Psoas muscle (tissue), 8 donors: ENCODE data around the gene RETREG2. TPM values are rescaled to one million over a fixed set of nuclear protein-coding genes. Genes with fewer than 3 reads are reported as not detected.

Experiments used
- ATAC-seq, 4 donors: fragments of 200-7000 bp; cut with Tn5 transposase; one replicate each; pipeline ENCODE4 v1.9.1; 2020; ENCODE audit warnings: moderate library complexity in 3 of 4, mild to moderate bottlenecking in 2 of 4
- DNase-seq, 2 donors: peaks; one replicate each; pipeline ENCODE4 v3.0.0-alpha.2; 2020
- H3K27ac ChIP-seq: fragments of 200-600 bp; one replicate; pipeline ENCODE4 v1.8.0; 2022
- H3K27me3 ChIP-seq, 3 donors: fragments of 200-600 bp in 1 of 3; one replicate each; pipeline versions ENCODE4 v1.6.1 to v1.8.0; 2013 to 2022; ENCODE audit warnings: low read length in 2 of 3, mild to moderate bottlenecking in 2 of 3, moderate library complexity in 1 of 3; ENCODE audit not compliant: insufficient read depth in 3 of 3
- H3K36me3 ChIP-seq, 2 donors: fragments of 200-600 bp in 1 of 2; one replicate each; pipeline versions ENCODE4 v1.6.1 to v1.8.0; 2013 to 2022; ENCODE audit warnings: low read depth in 1 of 2, mild to moderate bottlenecking in 1 of 2, moderate library complexity in 1 of 2; ENCODE audit not compliant: insufficient read depth in 1 of 2
- H3K4me1 ChIP-seq: fragments of 200-600 bp; one replicate; pipeline ENCODE4 v1.8.0; 2022
- H3K4me3 ChIP-seq: fragments of 200-600 bp; one replicate; pipeline ENCODE4 v1.8.0; 2022; ENCODE audit warnings: mild to moderate bottlenecking
- H3K9me3 ChIP-seq: fragments of 200-600 bp; one replicate; pipeline ENCODE4 v1.8.0; 2022
- WGBS, 3 donors: extraction: QIAGEN DNeasy Blood & Tissue Kit; methylation state at CpG; one replicate each; pipeline versions ENCODE4 v1.1.6 to v1.1.7; 2013; 5-methylcytosine and 5-hydroxymethylcytosine counted together
- intact Hi-C, 2 donors: fragments of 100-400 bp; cut with DNase I; formaldehyde crosslinking; loops; one replicate each; pipeline versions ENCODE4 v1.11.0 to v1.14.2; 2022
- polyA plus RNA-seq, 3 donors: library from polyadenylated mRNA; stranded (reverse); fragments of 200-250 nt; gene quantifications; one replicate each; pipeline ENCODE4 v1.2.3, GENCODE V29; 2013
- total RNA-seq, 4 donors: library from RNA; stranded (reverse); fragmentation: NEBNext Ultra II Directional in 2 of 4; extraction: Animal tissue kit (Norgen Biotek cat#: 25700) in 2 of 4; gene quantifications; one replicate each; pipeline versions ENCODE4 v1.2.1 to v1.2.4, GENCODE V29; 2021 to 2023
- TF ChIP-seq, protein P1 (sequence below): fragments of 200-600 bp; IDR thresholded peaks from one replicate; pipeline ENCODE4 v1.8.0; 2022; ENCODE audit warnings: antibody characterized with exemption
- donor health status: healthy with polysubstance abuse.
- donor health status: DM: no; HTN: no; CAD: no; lungs with moderate emphysema.
- donor health status: Bipolar disorder and iron deficiency.
- donor health status: healthy.
- donor health status: DM: yes; HTN: yes; CAD: no.
- donor health status: DM: no; HTN: no; CAD: no.
- donor health status: DM: no; HTN: no; CAD: no.
- donor health status: DM: yes; HTN: yes; CAD: no.

The RETREG2 gene
- total and polyA plus RNA-seq, 7 donors = 28.1 to 71.4 (median 38.1) TPM

DNA sequence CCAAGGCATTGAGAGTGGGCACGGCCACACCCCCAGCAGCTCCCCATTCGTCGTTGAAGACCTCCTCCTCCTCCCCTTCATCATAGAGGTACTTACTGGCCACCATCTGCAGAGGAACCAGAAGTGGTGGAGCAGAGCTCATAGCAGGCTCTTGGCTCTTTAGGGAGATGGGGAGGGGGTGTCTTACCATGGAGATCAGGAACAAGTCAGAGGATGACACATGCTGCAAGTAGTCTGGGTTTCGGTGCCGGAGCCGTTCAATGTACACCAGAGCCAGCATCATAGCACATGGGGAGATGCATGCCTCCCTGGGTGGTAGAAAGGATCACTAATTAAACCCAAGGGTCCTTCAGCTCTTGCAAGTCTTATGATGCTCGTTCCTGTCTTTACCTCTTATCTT lies 3.3 kb upstream of the RETREG2 start:
- no peak for DNase-seq

GRCh38 chr2:219175486-219175885 lies 2.6 kb upstream of the RETREG2 start:
- ATAC-seq (no peak), DNase-seq (no peak)
- intact Hi-C loops = loop anchor here (5.0 to 10.0 kb wide), 4 partner anchors 42 to 781 kb away; partner anchors contain the start of genes ABCB6 (in 1 of the 2), CHPF (in 1 of the 2), CTDSP1 (in 1 of the 2) and TMEM198 (in 1 of the 2)
- no peaks in the 10 kb centered on the region for H3K9me3 ChIP-seq
- no peaks in the 10 kb centered on the region for H3K27me3 ChIP-seq
- 76 to 83% (median 79%) methylated on average over 7 of the region's 7 CpGs for WGBS, 3 donors
- H3K4me3 ChIP-seq = peak overlapping the region; percentile 100
- peak overlapping the region; percentile 87 for H3K27ac ChIP-seq
- TF ChIP-seq, protein P1, sequence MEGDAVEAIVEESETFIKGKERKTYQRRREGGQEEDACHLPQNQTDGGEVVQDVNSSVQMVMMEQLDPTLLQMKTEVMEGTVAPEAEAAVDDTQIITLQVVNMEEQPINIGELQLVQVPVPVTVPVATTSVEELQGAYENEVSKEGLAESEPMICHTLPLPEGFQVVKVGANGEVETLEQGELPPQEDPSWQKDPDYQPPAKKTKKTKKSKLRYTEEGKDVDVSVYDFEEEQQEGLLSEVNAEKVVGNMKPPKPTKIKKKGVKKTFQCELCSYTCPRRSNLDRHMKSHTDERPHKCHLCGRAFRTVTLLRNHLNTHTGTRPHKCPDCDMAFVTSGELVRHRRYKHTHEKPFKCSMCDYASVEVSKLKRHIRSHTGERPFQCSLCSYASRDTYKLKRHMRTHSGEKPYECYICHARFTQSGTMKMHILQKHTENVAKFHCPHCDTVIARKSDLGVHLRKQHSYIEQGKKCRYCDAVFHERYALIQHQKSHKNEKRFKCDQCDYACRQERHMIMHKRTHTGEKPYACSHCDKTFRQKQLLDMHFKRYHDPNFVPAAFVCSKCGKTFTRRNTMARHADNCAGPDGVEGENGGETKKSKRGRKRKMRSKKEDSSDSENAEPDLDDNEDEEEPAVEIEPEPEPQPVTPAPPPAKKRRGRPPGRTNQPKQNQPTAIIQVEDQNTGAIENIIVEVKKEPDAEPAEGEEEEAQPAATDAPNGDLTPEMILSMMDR = no peak
- peaks cover 0 to 52% of the 10 kb centered on the region in 2 donors for H3K36me3 ChIP-seq
- H3K4me1 ChIP-seq = peaks cover 50% of the 10 kb centered on the region

More for the DNA sequence above, 3.3 kb upstream of the RETREG2 start:
- Histone ChIP-seq H3K27ac (no peak overlapping the region), H3K27me3 (no peaks in the 10 kb centered on the region), H3K36me3 (peaks cover 0 to 45% of the 10 kb centered on the region in 2 donors), H3K4me3 (no peak overlapping the region), H3K9me3 (no peaks in the 10 kb centered on the region), H3K4me1 (peaks cover 52% of the 10 kb centered on the region)
- TF ChIP-seq, protein P1 = no peak
- intact Hi-C loops = loop anchor here (5.0 to 10.0 kb wide), 4 partner anchors 42 to 780 kb away; partner anchors contain the start of genes ABCB6 (in 1 of the 2), CHPF (in 1 of the 2), CTDSP1 (in 1 of the 2) and TMEM198 (in 1 of the 2)
- no peak for ATAC-seq
- WGBS, 3 donors = 82 to 87% (median 85%) methylated on average over 7 of the region's 7 CpGs

DNA sequence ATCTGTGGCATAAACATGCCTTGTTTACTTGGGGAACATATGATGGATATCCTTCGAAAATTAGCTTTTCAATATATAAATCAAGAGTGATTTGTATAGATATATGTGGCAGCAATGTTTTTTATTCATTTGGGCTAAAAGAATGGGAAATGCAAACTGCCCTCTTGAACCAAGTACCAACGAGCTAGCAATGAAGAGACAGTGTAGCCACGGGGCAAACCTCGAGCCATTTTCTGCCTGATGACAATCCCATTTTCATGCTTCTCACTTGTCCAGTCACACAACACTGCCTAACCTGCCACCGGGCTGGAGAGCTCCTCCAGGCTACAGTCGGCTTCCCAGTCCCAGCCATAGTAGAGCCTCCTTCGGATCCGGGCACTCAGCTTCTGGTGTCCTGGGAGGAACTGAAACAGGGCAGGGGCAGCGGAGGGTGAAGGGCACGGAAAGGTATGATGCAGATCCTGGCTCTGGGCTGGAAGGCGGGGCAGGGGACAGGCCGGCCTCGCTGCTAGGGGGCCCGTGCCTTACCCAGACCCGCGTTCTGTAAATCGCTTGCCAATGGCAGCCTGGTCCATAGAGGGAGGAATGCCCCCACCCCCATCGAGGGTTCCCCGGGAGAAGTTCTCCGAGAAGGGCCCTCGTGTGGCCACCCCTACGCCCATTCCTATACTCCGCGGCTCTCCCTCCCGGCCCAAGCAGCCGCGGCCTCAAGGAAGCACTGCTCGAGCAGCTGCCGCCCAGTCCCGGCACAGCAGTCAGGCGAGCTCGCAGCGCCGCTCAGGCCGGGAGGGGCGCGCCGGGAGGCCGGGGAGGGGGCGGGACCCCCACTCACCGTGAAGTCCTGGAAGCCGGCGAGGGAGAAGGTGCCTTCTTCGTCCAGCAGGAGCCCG lies 1.9 kb upstream of the RETREG2 start:
- intact Hi-C loops = loop anchor here (5.0 to 10.0 kb wide), 4 partner anchors 41 to 781 kb away; partner anchors contain the start of genes ABCB6 (in 1 of the 2), CHPF (in 1 of the 2), CTDSP1 (in 1 of the 2) and TMEM198 (in 1 of the 2)
- Histone ChIP-seq H3K27me3 (no peaks in the 10 kb centered on the region), H3K36me3 (peaks cover 2 to 58% of the 10 kb centered on the region in 2 donors), H3K4me3 (peak overlapping the region; percentile 100), H3K9me3 (no peaks in the 10 kb centered on the region), H3K4me1 (peaks cover 44% of the 10 kb centered on the region), H3K27ac (peak overlapping the region; percentile 87)
- peak; percentile 55 to 74 for DNase-seq
- 2 to 5% (median 3%) methylated on average over 25 to 45 of the region's 45 CpGs for WGBS, 3 donors
- TF ChIP-seq, protein P1 = no peak
- peak; percentile 28 to 50 (median 44) for ATAC-seq

- H3K4me1 ChIP-seq = peaks cover 36% of the 10 kb centered on the region
- H3K9me3 ChIP-seq = no peaks in the 10 kb centered on the region
- WGBS, 3 donors = 0 to 1% (median 0%) methylated on average over 53 to 69 of the region's 69 CpGs
- DNase-seq (peak; percentile 92 to 95), ATAC-seq (peak; percentile 82 to 89 (median 87))
- intact Hi-C loops = loop anchor here (5.0 to 10.0 kb wide), 4 partner anchors 40 to 782 kb away; partner anchors contain the start of genes ABCB6 (in 1 of the 2), CHPF (in 1 of the 2), CTDSP1 (in 1 of the 2) and TMEM198 (in 1 of the 2)
- TF ChIP-seq, protein P1 = peak; percentile 12
- H3K4me3 ChIP-seq = peak within 1 kb of the TSS; percentile 100
- H3K27me3 ChIP-seq = no peaks in the 10 kb centered on the region
- H3K36me3 ChIP-seq = peaks cover 3 to 67% of the 10 kb centered on the region in 2 donors
- H3K27ac ChIP-seq = peak within 1 kb of the TSS; percentile 87
Measured at GRCh38 chr2:219176818-219177551, 1.1 kb upstream of the RETREG2 start, which contains the start of gene CNPPD1. CNPPD1 (minus strand) TSS chr2:219176925; CDS start chr2:219176828, 97 bp downstream.
